Rectal smooth muscle tissue (tissue), 1 donor: Measurements from ENCODE around the gene TRIM62.

Source experiments
- H3K27ac ChIP-seq: one replicate; pipeline ENCODE4 v1.7.0; 2013; ENCODE audit warnings: low read depth, low read length, inconsistent platforms
- H3K27me3 ChIP-seq: one replicate; pipeline ENCODE4 v1.7.0; 2013; ENCODE audit warnings: low read length; ENCODE audit not compliant: control insufficient read depth, insufficient read depth
- H3K36me3 ChIP-seq: one replicate; pipeline ENCODE4 v1.7.0; 2013; ENCODE audit warnings: low read length; ENCODE audit not compliant: control insufficient read depth, insufficient read depth
- H3K4me1 ChIP-seq: one replicate; pipeline ENCODE4 v1.7.0; 2013; ENCODE audit warnings: low read length; ENCODE audit not compliant: control insufficient read depth, insufficient read depth
- H3K4me3 ChIP-seq: one replicate; pipeline ENCODE4 v1.7.0; 2013; ENCODE audit warnings: low read length
- H3K9ac ChIP-seq: one replicate; pipeline ENCODE4 v1.7.0; 2013; ENCODE audit warnings: low read length

Gene TRIM62

DNA sequence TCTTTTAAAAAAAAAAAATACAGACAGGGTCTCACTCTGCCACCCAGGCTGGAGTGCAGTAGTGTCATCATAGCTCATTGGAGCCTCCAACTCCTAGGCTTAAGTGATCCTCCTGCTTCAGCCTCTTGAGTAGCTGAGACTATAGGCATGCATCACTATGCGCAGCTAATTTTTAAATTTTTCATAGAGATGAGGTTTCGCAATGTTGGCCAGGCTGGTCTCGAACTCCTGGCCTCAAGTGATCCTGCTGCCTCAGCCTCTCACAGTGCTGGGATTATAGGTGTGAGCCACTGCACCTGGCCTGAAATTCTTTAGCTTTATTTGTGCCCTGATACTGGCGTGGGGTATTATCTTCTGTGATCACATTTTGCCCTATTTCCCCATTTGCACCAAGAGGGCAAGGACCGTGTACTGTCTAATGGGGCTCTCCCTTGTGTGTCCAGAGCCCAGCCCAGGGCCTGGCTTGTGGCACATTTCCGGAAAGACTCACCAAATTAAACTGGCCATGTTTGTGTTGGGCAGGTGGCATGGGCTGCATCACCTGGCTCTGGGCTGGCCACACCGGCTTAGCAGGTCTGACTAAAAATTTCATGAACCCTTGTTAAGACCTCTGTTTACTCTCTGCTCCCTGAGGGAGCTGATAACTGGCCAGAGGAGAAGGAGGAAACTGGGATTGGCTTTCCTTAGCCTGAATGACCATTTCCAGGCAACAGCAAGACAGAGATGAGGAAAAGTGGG lies 32.2 kb downstream of the TRIM62 start:
- Histone ChIP-seq H3K4me3 (no peak overlapping the region), H3K27me3 (no peaks in the 10 kb centered on the region), H3K9ac (no peak overlapping the region), H3K4me1 (no peaks in the 10 kb centered on the region), H3K27ac (no peak overlapping the region), H3K36me3 (peaks cover 3% of the 10 kb centered on the region)

DNA sequence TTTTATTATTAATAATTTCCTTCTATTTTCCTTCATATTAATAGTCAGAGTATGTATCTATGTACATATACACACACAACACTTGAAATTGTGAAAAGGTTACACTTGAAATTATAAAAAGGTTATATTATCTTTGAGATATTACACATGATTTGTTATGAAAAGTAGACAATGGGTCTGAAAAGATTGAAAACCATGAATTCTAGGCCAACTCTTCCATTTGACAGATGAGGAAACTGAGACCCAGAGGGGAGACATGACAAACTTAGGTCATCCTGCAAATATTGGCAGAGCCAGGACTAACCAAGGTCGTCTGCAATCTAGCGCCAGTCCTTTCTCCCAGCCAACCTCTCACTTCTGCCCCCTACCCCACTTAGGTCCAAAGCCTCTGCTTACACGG lies 33.2 kb downstream of the TRIM62 start:
- Histone ChIP-seq H3K36me3 (peaks cover 3% of the 10 kb centered on the region), H3K4me1 (peaks cover 3% of the 10 kb centered on the region), H3K4me3 (no peak overlapping the region), H3K27ac (no peak overlapping the region), H3K9ac (no peak overlapping the region), H3K27me3 (no peaks in the 10 kb centered on the region)

DNA sequence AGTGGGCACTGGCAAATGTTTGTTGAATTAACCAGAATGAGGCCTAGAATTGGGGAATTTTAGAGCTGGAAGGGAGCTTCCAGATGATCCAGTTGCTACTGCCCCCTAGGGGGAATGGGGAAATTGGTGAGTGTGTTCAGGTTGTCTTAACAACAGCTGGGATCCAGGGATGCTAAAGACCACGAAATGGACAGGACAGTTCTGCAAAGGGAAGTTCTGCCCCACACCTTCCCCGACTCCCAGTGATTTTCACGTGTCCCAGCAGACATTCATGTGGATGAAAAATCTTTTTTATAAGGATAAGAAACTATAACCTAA lies 33.9 kb downstream of the TRIM62 start:
- Histone ChIP-seq H3K4me1 (peaks cover 10% of the 10 kb centered on the region), H3K36me3 (peaks cover 3% of the 10 kb centered on the region), H3K27ac (no peak overlapping the region), H3K27me3 (no peaks in the 10 kb centered on the region), H3K4me3 (no peak overlapping the region), H3K9ac (no peak overlapping the region)

GRCh38 chr1:33147275-33147996 lies 34.4 kb downstream of the TRIM62 start:
- Histone ChIP-seq H3K27ac (no peak overlapping the region), H3K9ac (no peak overlapping the region), H3K4me1 (peaks cover 13% of the 10 kb centered on the region), H3K27me3 (no peaks in the 10 kb centered on the region), H3K4me3 (no peak overlapping the region), H3K36me3 (peaks cover 3% of the 10 kb centered on the region)

DNA sequence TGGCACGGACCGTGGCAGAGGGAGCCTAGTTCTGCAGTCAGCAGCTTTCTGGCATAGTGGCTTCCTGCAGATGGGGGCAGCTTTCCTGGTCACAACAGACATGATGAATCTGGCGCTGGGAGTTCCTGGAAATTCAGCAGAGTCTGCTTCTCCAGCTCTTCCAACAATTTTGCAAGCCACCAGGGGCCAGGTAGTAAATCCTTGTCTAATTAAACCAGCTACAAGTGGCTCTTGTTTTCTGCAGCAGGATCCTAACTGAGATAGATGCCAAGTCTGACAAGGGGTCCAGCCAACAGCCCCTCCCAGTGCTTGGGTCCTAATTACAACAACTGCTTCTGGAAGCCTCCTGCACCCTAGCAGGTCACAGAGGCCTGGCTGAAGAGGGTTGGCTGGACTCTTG lies 35.8 kb downstream of the TRIM62 start:
- H3K27me3 ChIP-seq, result no peaks in the 10 kb centered on the region
- no peak overlapping the region for H3K9ac ChIP-seq
- H3K27ac ChIP-seq, result no peak overlapping the region
- no peak overlapping the region for H3K4me3 ChIP-seq
- peaks cover 3% of the 10 kb centered on the region for H3K36me3 ChIP-seq
- peaks cover 15% of the 10 kb centered on the region for H3K4me1 ChIP-seq

DNA sequence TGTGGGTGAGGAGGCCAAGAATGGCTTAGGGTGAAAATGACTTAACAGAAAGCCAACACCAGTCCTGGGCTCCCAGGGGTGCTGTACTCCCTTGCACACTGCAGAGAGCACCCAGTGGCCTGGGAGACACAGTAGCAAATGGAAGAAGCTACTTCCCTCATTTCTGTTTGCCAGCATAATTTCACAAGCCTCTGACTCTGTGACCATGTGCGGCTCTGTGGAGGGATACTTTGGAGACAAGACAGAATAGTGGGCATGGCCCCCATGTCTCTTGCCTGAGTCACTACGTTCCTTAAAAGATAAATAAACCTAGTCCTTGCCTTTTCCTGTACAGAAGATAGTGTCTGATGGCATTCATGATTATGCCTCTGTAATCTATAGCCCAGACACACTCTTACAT lies 38.1 kb downstream of the TRIM62 start:
- Histone ChIP-seq H3K4me1 (peaks cover 15% of the 10 kb centered on the region), H3K36me3 (peaks cover 3% of the 10 kb centered on the region), H3K9ac (no peak overlapping the region), H3K27me3 (no peaks in the 10 kb centered on the region), H3K27ac (peak overlapping the region; percentile 62), H3K4me3 (no peak overlapping the region)

GRCh38 chr1:33143176-33143575 lies 38.7 kb downstream of the TRIM62 start:
- H3K27ac ChIP-seq, result peak overlapping the region; percentile 62
- no peak overlapping the region for H3K9ac ChIP-seq
- peaks cover 3% of the 10 kb centered on the region for H3K36me3 ChIP-seq
- H3K4me1 ChIP-seq, result peaks cover 15% of the 10 kb centered on the region
- H3K4me3 ChIP-seq, result no peak overlapping the region
- H3K27me3 ChIP-seq, result no peaks in the 10 kb centered on the region

DNA sequence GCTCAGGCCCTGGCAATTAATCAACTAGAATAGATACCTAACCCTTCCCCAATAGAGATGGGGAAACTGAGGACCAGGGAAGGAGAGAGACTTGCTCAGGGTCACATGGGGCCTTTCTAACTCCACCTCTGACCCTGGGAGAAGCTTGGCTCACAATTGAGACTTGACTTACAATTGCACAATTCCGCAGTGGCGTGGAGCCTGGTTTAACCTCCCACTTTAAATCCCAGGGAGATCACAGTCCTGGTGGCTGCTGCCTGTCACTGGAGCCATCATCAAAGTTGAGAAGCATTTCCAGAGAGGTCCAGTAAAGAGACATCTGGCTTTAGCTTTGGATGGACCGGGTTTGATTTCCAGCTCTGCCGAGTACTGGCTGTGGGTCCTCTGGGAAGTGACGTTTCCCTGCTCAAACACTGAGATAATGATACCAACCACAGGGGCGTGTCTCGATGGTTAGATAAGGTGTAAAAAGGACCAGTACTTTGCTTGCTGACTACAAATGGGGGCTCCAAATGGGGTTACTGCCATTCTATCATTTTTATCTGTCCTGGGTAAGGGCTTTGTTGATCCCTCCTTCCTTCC lies 39.3 kb downstream of the TRIM62 start:
- H3K4me1 ChIP-seq, result peaks cover 15% of the 10 kb centered on the region
- H3K36me3 ChIP-seq, result peaks cover 3% of the 10 kb centered on the region
- H3K9ac ChIP-seq, result no peak overlapping the region
- peak overlapping the region; percentile 4 for H3K27ac ChIP-seq
- no peaks in the 10 kb centered on the region for H3K27me3 ChIP-seq
- H3K4me3 ChIP-seq, result no peak overlapping the region

DNA sequence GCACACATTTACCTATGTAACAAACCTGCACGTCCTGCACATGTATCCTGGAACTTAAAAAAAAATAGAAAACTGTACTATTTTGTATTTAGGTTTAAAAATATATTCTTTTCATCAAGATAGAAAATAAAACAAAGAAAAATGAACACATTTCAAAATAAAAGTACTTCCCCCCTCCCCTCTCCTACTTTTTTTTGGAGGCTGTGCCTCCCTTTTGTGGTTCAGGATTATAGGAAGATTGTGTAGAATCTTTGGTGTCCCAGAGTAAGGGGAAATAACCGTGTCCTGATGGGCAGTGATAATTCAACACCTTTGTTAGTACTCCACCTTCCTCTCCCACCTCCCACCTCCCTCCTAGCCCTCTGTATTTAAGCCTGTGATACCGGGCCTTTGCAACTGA lies 40.1 kb downstream of the TRIM62 start:
- Histone ChIP-seq H3K9ac (no peak overlapping the region), H3K27ac (no peak overlapping the region), H3K4me3 (no peak overlapping the region)

DNA sequence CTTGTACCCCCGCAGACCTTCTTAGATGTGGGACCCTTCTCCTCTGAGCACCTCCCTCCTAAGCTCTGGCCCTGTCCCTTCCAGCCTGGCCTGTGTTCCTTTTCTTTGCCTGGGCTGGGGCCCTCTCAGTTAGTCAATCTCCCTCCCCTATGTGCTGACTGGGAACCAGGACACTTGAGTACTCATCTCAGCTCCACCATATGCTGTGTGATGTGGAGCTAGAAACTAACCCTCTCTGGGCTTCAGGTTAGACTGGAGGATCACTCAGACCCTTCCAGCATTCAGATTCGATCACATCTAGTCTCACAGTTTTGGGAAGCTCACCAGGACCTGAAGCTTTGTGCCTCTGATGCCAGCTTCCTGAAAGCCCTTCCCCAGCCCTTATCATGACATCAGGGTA lies 40.6 kb downstream of the TRIM62 start:
- no peak overlapping the region for H3K9ac ChIP-seq
- no peaks in the 10 kb centered on the region for H3K27me3 ChIP-seq
- H3K36me3 ChIP-seq, result no peaks in the 10 kb centered on the region
- H3K27ac ChIP-seq, result no peak overlapping the region
- no peak overlapping the region for H3K4me3 ChIP-seq
- peaks cover 15% of the 10 kb centered on the region for H3K4me1 ChIP-seq

More for the DNA sequence above, 40.1 kb downstream of the TRIM62 start:
- H3K4me1 ChIP-seq, result peaks cover 15% of the 10 kb centered on the region
- peaks cover 3% of the 10 kb centered on the region for H3K36me3 ChIP-seq
- no peaks in the 10 kb centered on the region for H3K27me3 ChIP-seq

- Histone ChIP-seq H3K27ac (no peak overlapping the region), H3K36me3 (no peaks in the 10 kb centered on the region), H3K9ac (no peak overlapping the region), H3K27me3 (no peaks in the 10 kb centered on the region), H3K4me1 (peaks cover 15% of the 10 kb centered on the region), H3K4me3 (no peak overlapping the region)
Measured at GRCh38 chr1:33140153-33141149, 41.4 kb downstream of the TRIM62 start.

- Histone ChIP-seq H3K9ac (no peak overlapping the region), H3K36me3 (no peaks in the 10 kb centered on the region), H3K27me3 (no peaks in the 10 kb centered on the region), H3K4me1 (peaks cover 4% of the 10 kb centered on the region), H3K4me3 (no peak overlapping the region), H3K27ac (no peak overlapping the region)
Measured at GRCh38 chr1:33137800-33138199, 44.0 kb downstream of the TRIM62 start.
